HUES64 (cell line): ENCODE data around the gene TECRL.

Experiments used
- H3K27ac ChIP-seq: 2 replicates; pipeline ENCODE4 v1.7.0; 2013; ENCODE audit warnings: low read depth, low read length, inconsistent platforms
- H3K27me3 ChIP-seq: 2 replicates; pipeline ENCODE4 v1.6.1; 2013; ENCODE audit warnings: mild to moderate bottlenecking, low read length; ENCODE audit not compliant: insufficient read depth
- H3K36me3 ChIP-seq: 2 replicates; pipeline ENCODE4 v1.6.1; 2013; ENCODE audit warnings: mild to moderate bottlenecking, low read length; ENCODE audit not compliant: insufficient read depth
- H3K4me1 ChIP-seq: 2 replicates; pipeline ENCODE4 v1.6.1; 2013; ENCODE audit warnings: mild to moderate bottlenecking, low read length, moderate library complexity; ENCODE audit not compliant: insufficient read depth
- H3K4me3 ChIP-seq: 2 replicates; pipeline ENCODE4 v1.5.1; 2013; ENCODE audit warnings: mild to moderate bottlenecking, low read length, moderate library complexity
- H3K9ac ChIP-seq: 2 replicates; pipeline ENCODE4 v1.6.1; 2013; ENCODE audit warnings: mild to moderate bottlenecking, low read depth, low read length
- H3K9me3 ChIP-seq: 2 replicates; pipeline ENCODE4 v1.6.1; 2013; ENCODE audit warnings: low read depth, low read length; ENCODE audit not compliant: insufficient read depth
- WGBS: fragments of 150-250, 120-280 bp; methylation state at CpG from one replicate; pipeline ENCODE4 v1.1.7; 2013; ENCODE audit warnings: missing lambda C conversion rate; 5-methylcytosine and 5-hydroxymethylcytosine counted together

TECRL gene

DNA sequence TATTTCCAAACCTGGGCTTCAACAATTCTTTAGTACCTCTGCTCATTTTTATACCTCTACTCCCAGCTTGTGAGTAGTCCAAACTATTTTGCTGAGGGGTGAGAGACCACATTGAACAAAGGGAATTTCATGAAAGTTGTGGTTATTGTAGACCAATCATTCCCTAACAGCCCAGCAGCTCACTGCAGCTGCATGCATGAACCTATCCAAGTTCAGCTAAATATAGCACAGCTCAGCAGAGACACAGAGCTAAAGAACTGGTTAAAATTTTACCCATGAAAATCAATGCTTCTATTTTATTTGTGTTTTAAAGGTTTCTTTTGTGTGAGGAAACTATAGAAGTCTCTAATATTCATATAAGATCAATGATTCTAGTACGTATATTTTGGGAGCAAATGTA is 82.7 kb downstream of the TECRL start:
- no CpG with 5 or more reads among the region's 1 CpG for WGBS
- Histone ChIP-seq H3K27me3 (no peaks in the 10 kb centered on the region), H3K9ac (no peak overlapping the region)

GRCh38 chr4:64306255-64306565 is 103.0 kb downstream of the TECRL start:
- no peak overlapping the region for H3K9ac ChIP-seq
- H3K27me3 ChIP-seq = no peaks in the 10 kb centered on the region
- 94% methylated on average over 3 of the region's 4 CpGs for WGBS

More for the DNA sequence above, 82.7 kb downstream of the TECRL start:
- no peak overlapping the region for H3K4me3 ChIP-seq
- H3K9me3 ChIP-seq = peaks cover 10% of the 10 kb centered on the region
- no peaks in the 10 kb centered on the region for H3K4me1 ChIP-seq
- no peaks in the 10 kb centered on the region for H3K36me3 ChIP-seq
- H3K27ac ChIP-seq = no peak overlapping the region

DNA sequence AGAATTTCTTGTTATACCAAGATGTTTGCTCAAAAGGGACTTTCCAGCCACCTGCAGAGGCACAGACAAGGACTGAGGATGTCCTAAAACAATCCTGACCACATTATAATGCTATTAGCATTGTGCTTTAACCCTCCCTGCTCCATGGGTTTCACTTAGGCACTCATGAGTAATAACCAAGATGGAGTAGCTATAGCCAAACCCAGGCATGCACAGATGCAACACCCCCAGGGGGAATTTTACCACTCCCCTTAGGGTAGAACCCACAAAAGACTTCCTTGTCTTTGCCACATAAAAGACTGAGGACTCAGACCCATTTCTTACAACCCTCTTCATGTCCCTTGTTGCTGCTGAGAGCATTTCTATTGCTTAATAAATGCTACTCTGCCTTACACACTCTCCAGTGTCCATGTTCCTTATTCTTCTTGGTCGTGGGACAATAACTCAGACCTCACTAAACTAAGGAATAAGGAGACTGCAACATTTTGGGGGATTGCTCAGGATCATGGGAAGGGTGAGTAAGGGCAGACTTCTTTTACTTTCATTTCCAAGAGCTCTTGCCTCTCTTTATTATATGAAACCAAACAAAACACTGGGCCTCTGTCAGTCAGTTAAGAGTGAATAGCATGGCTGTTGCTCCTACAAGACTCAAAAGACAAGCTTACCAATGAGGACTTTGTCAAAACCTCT is 103.5 kb downstream of the TECRL start:
- Histone ChIP-seq H3K4me1 (no peaks in the 10 kb centered on the region), H3K27me3 (no peaks in the 10 kb centered on the region), H3K9ac (no peak overlapping the region), H3K27ac (no peak overlapping the region), H3K4me3 (no peak overlapping the region), H3K36me3 (no peaks in the 10 kb centered on the region), H3K9me3 (peaks cover 33% of the 10 kb centered on the region)
- 100% methylated on average over 1 of the region's 1 CpG for WGBS

More at GRCh38 chr4:64306255-64306565, 103.0 kb downstream of the TECRL start:
- no peaks in the 10 kb centered on the region for H3K4me1 ChIP-seq
- H3K4me3 ChIP-seq = no peak overlapping the region
- H3K9me3 ChIP-seq = peaks cover 33% of the 10 kb centered on the region
- H3K36me3 ChIP-seq = no peaks in the 10 kb centered on the region
- no peak overlapping the region for H3K27ac ChIP-seq

- H3K4me1 ChIP-seq = no peaks in the 10 kb centered on the region
- H3K4me3 ChIP-seq = no peak overlapping the region
- 96% methylated on average over 14 of the region's 14 CpGs for WGBS
- H3K9ac ChIP-seq = no peak overlapping the region
- no peaks in the 10 kb centered on the region for H3K27me3 ChIP-seq
- H3K27ac ChIP-seq = no peak overlapping the region
- no peaks in the 10 kb centered on the region for H3K9me3 ChIP-seq
- no peaks in the 10 kb centered on the region for H3K36me3 ChIP-seq
Observed at GRCh38 chr4:64272432-64272831, 136.8 kb downstream of the TECRL start.

- H3K9me3 ChIP-seq = no peaks in the 10 kb centered on the region
- no peak overlapping the region for H3K9ac ChIP-seq
- no peak overlapping the region for H3K4me3 ChIP-seq
- H3K27ac ChIP-seq = no peak overlapping the region
- H3K36me3 ChIP-seq = no peaks in the 10 kb centered on the region
- 93% methylated on average over 9 of the region's 9 CpGs for WGBS
- no peaks in the 10 kb centered on the region for H3K27me3 ChIP-seq
- no peaks in the 10 kb centered on the region for H3K4me1 ChIP-seq
Observed at GRCh38 chr4:64271601-64272081, 137.6 kb downstream of the TECRL start.

GRCh38 chr4:64266669-64267068 is 142.6 kb downstream of the TECRL start:
- 87% methylated on average over 2 of the region's 2 CpGs for WGBS
- no peaks in the 10 kb centered on the region for H3K9me3 ChIP-seq
- H3K4me1 ChIP-seq = no peaks in the 10 kb centered on the region
- H3K27me3 ChIP-seq = no peaks in the 10 kb centered on the region
- H3K27ac ChIP-seq = no peak overlapping the region
- H3K36me3 ChIP-seq = no peaks in the 10 kb centered on the region
- no peak overlapping the region for H3K4me3 ChIP-seq
- H3K9ac ChIP-seq = no peak overlapping the region

DNA sequence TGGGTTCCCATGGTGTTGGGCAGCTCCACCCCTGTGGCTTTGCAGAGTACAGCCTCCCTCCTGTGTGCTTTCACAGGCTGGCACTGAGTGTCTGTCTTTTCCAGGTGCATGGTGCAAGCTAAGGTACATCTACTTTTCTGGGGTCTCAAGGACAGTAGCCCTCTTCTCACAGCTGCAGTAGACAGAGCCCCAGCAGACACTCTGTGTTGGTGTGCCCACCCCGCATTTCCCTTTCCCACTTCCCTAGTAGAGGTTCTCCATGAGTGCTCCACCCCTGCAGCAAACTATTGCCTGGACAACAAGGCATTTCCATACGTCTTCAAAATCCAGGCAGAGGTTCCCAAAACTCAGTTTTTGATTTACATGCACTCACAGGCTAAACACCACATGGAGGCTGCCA is 143.0 kb downstream of the TECRL start:
- no peak overlapping the region for H3K27ac ChIP-seq
- H3K9me3 ChIP-seq = no peaks in the 10 kb centered on the region
- no peaks in the 10 kb centered on the region for H3K27me3 ChIP-seq
- no peaks in the 10 kb centered on the region for H3K36me3 ChIP-seq
- no peak overlapping the region for H3K9ac ChIP-seq
- WGBS = 91% methylated on average over 2 of the region's 2 CpGs
- H3K4me3 ChIP-seq = no peak overlapping the region
- no peaks in the 10 kb centered on the region for H3K4me1 ChIP-seq

GRCh38 chr4:64251781-64252180 is 157.5 kb downstream of the TECRL start:
- Histone ChIP-seq H3K4me1 (no peaks in the 10 kb centered on the region), H3K9me3 (peaks cover 12% of the 10 kb centered on the region), H3K4me3 (no peak overlapping the region), H3K36me3 (no peaks in the 10 kb centered on the region), H3K27me3 (no peaks in the 10 kb centered on the region), H3K27ac (no peak overlapping the region), H3K9ac (no peak overlapping the region)

DNA sequence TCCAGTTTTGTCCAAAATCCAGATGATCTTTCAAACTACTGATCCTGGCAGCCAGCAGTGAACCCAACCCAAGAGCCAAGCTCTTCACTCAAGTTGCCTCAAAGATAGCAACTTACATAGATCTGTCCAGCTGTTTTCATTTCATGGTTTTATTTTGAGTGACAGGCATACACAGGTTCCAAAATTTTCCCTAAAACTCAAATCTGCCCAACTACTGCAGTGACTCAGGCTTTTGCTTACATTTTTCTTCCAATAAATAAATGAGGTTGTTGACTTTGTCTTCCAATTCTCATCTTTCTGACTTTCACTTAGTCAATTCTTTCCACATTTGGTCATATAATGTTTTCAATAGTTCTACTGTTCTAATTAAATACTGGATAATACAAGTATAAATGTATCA is 158.8 kb downstream of the TECRL start:
- Histone ChIP-seq H3K36me3 (no peaks in the 10 kb centered on the region), H3K4me3 (no peak overlapping the region), H3K9me3 (peaks cover 12% of the 10 kb centered on the region), H3K9ac (no peak overlapping the region), H3K27ac (no peak overlapping the region), H3K27me3 (no peaks in the 10 kb centered on the region), H3K4me1 (no peaks in the 10 kb centered on the region)

DNA sequence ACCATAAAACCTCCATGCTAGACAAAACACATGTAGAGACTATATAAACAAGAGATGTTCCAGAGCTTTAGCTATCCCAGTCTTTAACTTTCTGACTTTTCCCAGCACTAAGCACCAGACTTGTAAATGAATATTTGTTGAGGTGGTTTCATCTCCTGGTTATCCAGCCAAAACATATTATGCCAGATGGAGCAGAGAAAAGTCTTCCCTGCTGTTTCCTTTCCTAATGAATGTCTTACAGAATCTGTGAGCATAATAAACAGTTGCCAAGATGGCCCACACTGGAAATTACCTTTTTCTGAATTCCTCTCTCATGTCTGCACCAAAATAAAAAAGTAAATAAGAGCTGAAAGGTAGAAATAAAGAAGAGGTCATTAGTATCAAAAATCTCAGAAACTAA is 159.2 kb downstream of the TECRL start:
- H3K27ac ChIP-seq = no peak overlapping the region
- peaks cover 12% of the 10 kb centered on the region for H3K9me3 ChIP-seq
- no peaks in the 10 kb centered on the region for H3K4me1 ChIP-seq
- H3K9ac ChIP-seq = no peak overlapping the region
- H3K36me3 ChIP-seq = no peaks in the 10 kb centered on the region
- no peaks in the 10 kb centered on the region for H3K27me3 ChIP-seq
- no peak overlapping the region for H3K4me3 ChIP-seq

DNA sequence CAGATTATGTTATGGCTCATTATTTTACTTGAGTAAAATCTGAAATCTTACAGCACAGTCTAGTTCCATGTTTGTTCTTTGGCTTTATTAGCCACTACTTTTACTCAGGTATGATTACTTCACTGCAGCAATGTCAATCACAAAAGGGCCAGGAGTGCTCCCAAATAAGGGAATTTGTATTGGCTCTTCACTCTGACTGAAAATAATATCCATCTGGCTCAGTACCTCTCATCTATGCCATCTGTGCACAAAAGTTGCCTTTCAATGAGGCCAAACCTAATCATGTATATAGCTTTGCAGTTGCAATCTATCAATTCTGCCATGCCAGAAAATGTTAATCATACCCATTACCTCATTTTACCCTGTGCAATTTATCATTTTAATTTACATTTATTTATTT is 161.1 kb downstream of the TECRL start:
- Histone ChIP-seq H3K9me3 (peaks cover 12% of the 10 kb centered on the region), H3K27ac (no peak overlapping the region), H3K27me3 (no peaks in the 10 kb centered on the region), H3K4me3 (no peak overlapping the region), H3K9ac (no peak overlapping the region), H3K4me1 (no peaks in the 10 kb centered on the region; the same call in 1 of the 2 replicates), H3K36me3 (no peaks in the 10 kb centered on the region)

DNA sequence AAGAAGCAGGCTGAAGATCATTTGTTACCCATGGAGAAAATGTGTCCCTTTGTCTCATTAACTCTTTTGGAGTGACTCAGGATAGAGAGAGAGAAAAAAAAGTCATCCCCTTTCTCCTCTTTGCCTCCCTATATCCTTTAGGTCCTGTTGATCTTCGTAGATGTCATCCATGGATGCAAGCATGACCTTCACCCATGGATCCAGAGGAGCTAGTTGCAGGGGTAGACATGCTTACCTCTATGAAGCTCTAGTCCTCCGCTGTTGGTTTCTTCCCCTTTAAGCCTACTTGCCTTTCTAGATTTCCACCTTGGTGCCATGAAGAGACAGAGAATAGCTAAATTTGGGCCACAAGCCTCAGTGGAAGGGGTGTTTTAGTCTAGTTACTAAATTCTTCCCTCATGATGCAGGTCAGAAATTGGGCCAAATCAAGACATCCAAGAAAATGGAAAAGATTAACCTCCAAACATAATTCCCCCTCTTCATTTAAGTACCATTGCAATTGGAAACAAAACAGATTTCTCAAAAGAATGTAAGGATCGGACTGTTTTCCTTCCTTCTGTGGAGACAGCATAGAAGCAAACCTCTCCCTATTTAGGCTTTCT is 178.4 kb downstream of the TECRL start:
- H3K9me3 ChIP-seq = peaks cover 88% of the 10 kb centered on the region
- H3K9ac ChIP-seq = no peak overlapping the region
- H3K36me3 ChIP-seq = no peaks in the 10 kb centered on the region
- WGBS = 93% methylated on average over 3 of the region's 3 CpGs
- H3K27me3 ChIP-seq = no peaks in the 10 kb centered on the region
- no peak overlapping the region for H3K27ac ChIP-seq
- no peak overlapping the region for H3K4me3 ChIP-seq
- no peaks in the 10 kb centered on the region for H3K4me1 ChIP-seq
